K562 (cell line): ENCODE measurements around the gene ARHGAP35. TPM values are rescaled to one million over a fixed set of nuclear protein-coding genes. Genes with fewer than 3 reads are reported as not detected.

ENCODE experiments used
- ARID1B ChIP-seq: fragments of 450-650 bp; IDR thresholded peaks from 2 replicates; pipeline ENCODE4 v1.6.1; 2016; ENCODE audit warnings: antibody characterized with exemption, mild to moderate bottlenecking, inconsistent platforms
- CTCF ChIP-seq, 3 experiments: IDR thresholded peaks in 2 of 3; conservative IDR thresholded peaks in 1 of 3; 2 replicates each; pipeline ENCODE4 v1.5.1; 2011 to 2012; ENCODE audit warnings: low read length in 3 of 3, mild to moderate bottlenecking in 3 of 3, control low read depth in 2 of 3, improper control_type of control experiment in 1 of 3, inconsistent platforms in 1 of 3, low read depth in 1 of 3, mixed read lengths in 1 of 3, moderate library complexity in 1 of 3; ENCODE audit not compliant: insufficient read depth in 2 of 3
- FIP1L1 ChIP-seq: fragments of 200-400 bp; formaldehyde crosslinking; IDR thresholded peaks from 2 replicates; pipeline ENCODE4 v1.6.1; 2018; ENCODE audit warnings: mild to moderate bottlenecking, low read depth, low read length; ENCODE audit not compliant: poor library complexity, severe bottlenecking
- JUND ChIP-seq, 2 experiments: IDR thresholded peaks; 2 replicates in 1 of 2; 3 replicates in 1 of 2; pipeline ENCODE4 v1.6.1; 2011; ENCODE audit warnings: borderline replicate concordance in 2 of 2, low read depth in 2 of 2, low read length in 2 of 2, improper control_type of control experiment in 1 of 2, missing biosample characterization in 1 of 2, missing genetic modification characterization in 1 of 2, missing genetic modification reagents in 1 of 2
- LCOR ChIP-seq: sonication (generic); formaldehyde crosslinking; IDR thresholded peaks from 2 replicates; pipeline ENCODE4 v1.8.0; 2022; ENCODE audit warnings: mild to moderate bottlenecking, missing genetic modification reagents
- MAFG ChIP-seq: fragments of 450-650 bp; conservative IDR thresholded peaks from 2 replicates; pipeline ENCODE4 v1.6.1; 2016; ENCODE audit warnings: missing genetic modification characterization, missing compliant biosample characterization
- MECOM ChIP-seq: fragments of 250-450 bp; sonication (Bioruptor Pico); IDR thresholded peaks from 2 replicates; pipeline ENCODE4 v1.8.0; 2022; ENCODE audit warnings: inconsistent platforms
- MNT ChIP-seq, 2 experiments: fragments of 450-650 bp; conservative IDR thresholded peaks; 2 replicates each; pipeline ENCODE4 v1.6.1; 2017; ENCODE audit warnings: mild to moderate bottlenecking in 2 of 2, moderate library complexity in 2 of 2
- NFIC ChIP-seq: fragments of 450-650 bp; IDR thresholded peaks from 2 replicates; pipeline ENCODE4 v1.6.1; 2017; ENCODE audit warnings: mild to moderate bottlenecking, inconsistent platforms
- NRF1 ChIP-seq, 2 experiments: fragments of 450-650 bp; IDR thresholded peaks in 1 of 2; conservative IDR thresholded peaks in 1 of 2; 2 replicates each; pipeline ENCODE4 v1.6.1; 2014; ENCODE audit warnings: mild to moderate bottlenecking in 2 of 2
- PHTF2 ChIP-seq: fragments of 250-450 bp; sonication (Bioruptor Pico); IDR thresholded peaks from 2 replicates; pipeline ENCODE4 v1.5.0; 2021; ENCODE audit warnings: mild to moderate bottlenecking
- POLR2G ChIP-seq: fragments of 200-400 bp; formaldehyde crosslinking; IDR thresholded peaks from 2 replicates; pipeline ENCODE4 v1.6.1; 2017; ENCODE audit warnings: low read depth, mild to moderate bottlenecking, antibody characterized with exemption, low read length, moderate library complexity
- PRMT5 ChIP-seq: sonication (generic); formaldehyde crosslinking; IDR thresholded peaks from 2 replicates; pipeline ENCODE4 v1.5.0; 2020; ENCODE audit warnings: missing genetic modification reagents
- RBFOX2 ChIP-seq: fragments of 200-400 bp; formaldehyde crosslinking; IDR thresholded peaks from 2 replicates; pipeline ENCODE4 v1.6.1; 2017; ENCODE audit warnings: low read depth, mild to moderate bottlenecking, low read length, moderate library complexity
- RBM25 ChIP-seq: fragments of 200-400 bp; formaldehyde crosslinking; IDR thresholded peaks from 2 replicates; pipeline ENCODE4 v1.6.1; 2018; ENCODE audit warnings: low read length, low read depth, moderate library complexity; ENCODE audit not compliant: severe bottlenecking
- RBM39 ChIP-seq: fragments of 200-400 bp; formaldehyde crosslinking; optimal IDR thresholded peaks from 2 replicates; pipeline ENCODE3; 2018; ENCODE audit warnings: low read depth, low read length
- SP1 ChIP-seq: sonication (generic); formaldehyde crosslinking; IDR thresholded peaks from 2 replicates; pipeline ENCODE4 v1.8.1; 2022; ENCODE audit warnings: mild to moderate bottlenecking, missing genetic modification reagents
- TEAD4 ChIP-seq, 2 experiments: sonication (generic) in 1 of 2; formaldehyde crosslinking in 1 of 2; IDR thresholded peaks; 2 replicates each; pipeline versions ENCODE4 v1.6.1 to v1.8.0; 2012 to 2022; ENCODE audit warnings: borderline replicate concordance in 1 of 2, inconsistent platforms in 1 of 2, low read length in 1 of 2, mild to moderate bottlenecking in 1 of 2, missing genetic modification reagents in 1 of 2
- ZFP36 ChIP-seq: fragments of 150-350 bp; IDR thresholded peaks from 2 replicates; pipeline ENCODE4 v1.6.1; 2018; ENCODE audit warnings: low read length, low read depth; ENCODE audit not compliant: partially characterized antibody
- ZFPM2 ChIP-seq: fragments of 250-450 bp; sonication (Bioruptor Pico); IDR thresholded peaks from 2 replicates; pipeline ENCODE4 v1.5.1; 2022; ENCODE audit warnings: mild to moderate bottlenecking
- polyA plus RNA-seq, 8 experiments: library from polyadenylated mRNA; depleted of rRNA in 4 of 8; stranded (reverse) in 5 of 8; unstranded in 3 of 8; fragments of >200 nt; fragmentation: Nextera tagmentation in 2 of 8; fragmentation: Illumina TruSeq in 1 of 8; extraction: Ambion mirVana in 2 of 8; extraction: Trizol in 1 of 8; gene quantifications; 2 replicates each; pipeline versions ENCODE4 v1.2.1 to v1.2.3, GENCODE V29; 2011 to 2014; ENCODE audit warnings: inconsistent platforms in 1 of 8, missing spikeins in 1 of 8
- total RNA-seq, 7 experiments: library from RNA; depleted of rRNA in 6 of 7; stranded (reverse); fragments of >200 nt in 6 of 7; fragmentation: Illumina TruSeq in 2 of 7; extraction: Trizol in 2 of 7; gene quantifications; 2 replicates each; pipeline versions ENCODE4 v1.2.1 to v1.2.3, GENCODE V29; 2011 to 2021; ENCODE audit warnings: low replicate concordance in 1 of 7
- TF ChIP-seq, protein P1 (sequence below): fragments of 450-650 bp; formaldehyde crosslinking; IDR thresholded peaks from 2 replicates; pipeline ENCODE4 v1.4.0; 2020; ENCODE audit warnings: mild to moderate bottlenecking, moderate library complexity

ARHGAP35 gene
- total and polyA plus RNA-seq, 9 of the 15 experiments (the other 6 are each of a cell fraction or from before 2014, with no cell fraction given), result 0.27 to 26.4 (median 10.2) TPM

GRCh38 chr19:46856062-46857022 lies 4.5 kb upstream of the ARHGAP35 start (continued):
- TF ChIP-seq TEAD4 (IDR thresholded peaks at IDR 0.05; ENCODE audit: low read length) (0 out of 2 replicates have a peak, but pooled peaks have one; percentile 19), TEAD4 (CRISPR knock-in tag; IDR thresholded peaks at IDR 0.05; ENCODE audit: borderline replicate concordance) (no peak), SP1 (CRISPR knock-in tag) (peak; percentile 66; the same call in 1 of the 2 replicates), LCOR (CRISPR knock-in tag) (0 out of 2 replicates have a peak, but pooled peaks have one; percentile 30), RBM39 (no peak), ZFPM2 (no peak), ARID1B (peak; percentile 26; the same call in 1 of the 2 replicates), RBFOX2 (peak; percentile 64), PRMT5 (CRISPR knock-in tag) (no peak), ZFP36 (peak; percentile 58), PHTF2 (no peak), NRF1 (conservative IDR thresholded peaks at IDR 0.05 in 1 of 2, IDR thresholded peaks at IDR 0.05 in 1 of 2) (peak; percentile 41 to 48; a peak in 3 of 4 replicates), CTCF (IDR thresholded peaks at IDR 0.05 in 2 of 3, conservative IDR thresholded peaks at IDR 0.05 in 1 of 3; ENCODE audit: insufficient read depth in 2 of 3, low read depth in 1 of 3, low read length in 3 of 3) (peak; percentile 91 to 97 (median 91)), MAFG (tag) (0 out of 2 replicates have a peak, but pooled peaks have one; percentile 11), POLR2G (peak; percentile 72), MNT (conservative IDR thresholded peaks at IDR 0.05) (peak in 1 of 2 experiments; percentile 59; a peak in 1 of 4 replicates), MECOM (CRISPR knock-in tag) (no peak), NFIC (0 out of 2 replicates have a peak, but pooled peaks have one; percentile 6), RBM25 (peak; percentile 36), JUND (IDR thresholded peaks at IDR 0.05; ENCODE audit: borderline replicate concordance, low read depth, low read length) (peak; percentile 51; the same call in 1 of the 2 replicates), JUND (tag; IDR thresholded peaks at IDR 0.05; ENCODE audit: borderline replicate concordance, low read depth, low read length) (no peak; the same call in 2 of the 3 replicates), FIP1L1 (no peak)
- TF ChIP-seq, protein P1, sequence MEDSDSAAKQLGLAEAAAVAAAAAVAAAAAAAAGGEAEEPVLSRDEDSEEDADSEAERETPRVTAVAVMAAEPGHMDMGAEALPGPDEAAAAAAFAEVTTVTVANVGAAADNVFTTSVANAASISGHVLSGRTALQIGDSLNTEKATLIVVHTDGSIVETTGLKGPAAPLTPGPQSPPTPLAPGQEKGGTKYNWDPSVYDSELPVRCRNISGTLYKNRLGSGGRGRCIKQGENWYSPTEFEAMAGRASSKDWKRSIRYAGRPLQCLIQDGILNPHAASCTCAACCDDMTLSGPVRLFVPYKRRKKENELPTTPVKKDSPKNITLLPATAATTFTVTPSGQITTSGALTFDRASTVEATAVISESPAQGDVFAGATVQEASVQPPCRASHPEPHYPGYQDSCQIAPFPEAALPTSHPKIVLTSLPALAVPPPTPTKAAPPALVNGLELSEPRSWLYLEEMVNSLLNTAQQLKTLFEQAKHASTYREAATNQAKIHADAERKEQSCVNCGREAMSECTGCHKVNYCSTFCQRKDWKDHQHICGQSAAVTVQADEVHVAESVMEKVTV, result peak; percentile 88
